Fibroblast of the aortic adventitia (primary cell): ENCODE measurements around the gene ADGRF4. TPM values are rescaled to one million over a fixed set of nuclear protein-coding genes. Genes with fewer than 3 reads are reported as not detected.

Experiments used
- DNase-seq: peaks from one replicate; pipeline ENCODE4 v3.0.0-alpha.2; 2010; ENCODE audit warnings: low read depth
- H3K4me3 ChIP-seq: 2 replicates; pipeline ENCODE4 v1.5.1; 2011; ENCODE audit warnings: low read depth, mild to moderate bottlenecking, control low read depth, low read length, moderate library complexity
- CTCF ChIP-seq: IDR thresholded peaks from 2 replicates; pipeline ENCODE4 v1.5.1; 2011; ENCODE audit warnings: mild to moderate bottlenecking, low read length, control low read depth, inconsistent platforms; ENCODE audit not compliant: insufficient read depth
- total RNA-seq: library from RNA; depleted of rRNA; stranded (reverse); fragments of >200 nt; gene quantifications from 2 replicates; pipeline ENCODE4 v1.2.3, GENCODE V29; 2012; ENCODE audit warnings: low replicate concordance

Gene ADGRF4
- 0.82 and 2.7 TPM in 2 replicates for total RNA-seq

DNA sequence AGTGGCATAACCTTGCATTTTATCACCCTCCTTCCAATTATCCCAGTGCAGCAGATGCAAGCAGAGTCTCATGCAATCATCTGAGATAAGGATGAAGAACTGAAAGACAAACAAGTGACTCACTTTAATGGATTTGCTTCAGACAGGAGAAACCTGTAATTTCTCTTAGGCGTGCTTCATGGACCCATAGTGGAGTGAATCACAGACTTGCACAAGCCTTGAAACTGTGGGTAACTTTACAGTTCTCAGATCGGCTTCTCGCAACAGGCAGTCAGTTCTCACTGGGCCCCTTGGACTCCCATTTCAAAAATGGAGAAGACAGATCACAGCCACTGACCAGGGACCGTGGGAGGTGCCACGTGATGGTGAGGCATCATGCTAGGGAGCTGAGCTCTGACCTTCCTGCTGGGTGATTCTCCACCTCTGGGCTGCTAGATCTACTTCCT, at the start of gene ADGRF4:
ADGRF4 (plus strand) TSS at position 239 of the 446 bp plus-strand sequence. CDS start 8,666 bp downstream, outside the sequence.
- H3K4me3 ChIP-seq, result no peak within 1 kb of the TSS
- peak; percentile 74 for DNase-seq
- no peak for TF ChIP-seq CTCF

DNA sequence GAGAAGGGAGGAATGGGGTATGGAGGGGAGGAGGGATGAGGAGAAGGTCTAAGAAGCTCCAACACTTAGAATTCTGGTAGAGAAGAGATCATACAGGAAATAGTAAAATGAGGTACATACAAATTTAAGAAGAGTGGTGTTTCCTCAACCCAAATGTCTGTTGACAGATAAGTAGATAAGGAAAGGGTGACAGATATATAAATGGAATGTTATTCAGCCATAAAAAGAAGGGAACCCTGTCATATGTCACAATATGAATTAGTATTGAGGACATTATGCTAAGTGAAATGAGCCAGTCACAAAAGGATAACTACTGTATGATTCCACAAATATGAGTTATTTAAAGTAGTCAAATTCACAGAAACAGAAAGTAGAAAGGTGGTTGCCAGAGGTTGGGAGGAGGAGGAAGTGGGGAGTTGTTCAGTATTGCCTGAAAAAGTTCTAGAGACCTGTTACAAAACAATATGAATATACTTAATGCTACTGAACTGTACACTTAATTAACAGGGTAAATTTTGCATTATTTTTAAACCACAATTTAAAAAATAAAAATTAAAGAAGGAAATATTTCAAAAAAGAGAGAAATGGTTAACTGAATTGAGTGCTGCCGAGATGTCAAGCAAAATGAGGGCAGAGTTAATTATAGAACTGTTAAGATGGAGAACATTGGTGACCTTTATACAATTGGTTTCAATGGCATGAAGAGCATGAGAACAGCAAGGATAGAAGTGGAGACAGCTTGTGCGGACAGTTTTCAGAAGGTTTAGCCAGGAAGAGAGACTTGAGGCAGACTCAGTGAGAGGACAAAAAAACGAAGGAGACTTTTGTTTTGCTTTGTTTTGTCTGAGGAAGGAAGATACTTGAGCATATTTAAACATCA, 47.6 kb upstream of the ADGRF4 start:
- no peak overlapping the region for H3K4me3 ChIP-seq
- DNase-seq, result no peak
- no peak for TF ChIP-seq CTCF

DNA sequence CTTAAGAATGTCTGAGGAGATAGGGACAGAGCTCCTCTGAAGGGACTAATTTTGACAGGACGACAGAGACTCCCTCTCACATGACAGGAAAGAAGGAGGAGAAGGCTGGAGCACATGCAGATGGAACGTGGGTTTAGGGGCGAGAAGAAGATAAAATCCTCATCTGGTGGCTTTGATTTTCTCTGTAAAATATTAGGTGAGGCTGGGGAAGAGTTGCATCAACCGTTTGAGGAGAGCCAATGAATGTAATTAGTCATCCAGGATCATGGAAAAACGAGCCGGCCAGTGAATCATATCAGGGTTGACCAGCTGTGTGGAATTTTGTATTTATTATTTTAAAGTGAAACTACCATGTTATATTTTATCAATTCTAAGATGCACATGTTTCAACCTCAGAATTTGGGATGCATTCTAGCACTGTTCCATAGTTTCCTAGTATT, 46.9 kb upstream of the ADGRF4 start:
- TF ChIP-seq CTCF, result no peak
- DNase-seq, result peak; percentile 80
- H3K4me3 ChIP-seq, result no peak overlapping the region

GRCh38 chr6:47653706-47654105, 44.7 kb upstream of the ADGRF4 start:
- TF ChIP-seq CTCF, result no peak
- H3K4me3 ChIP-seq, result no peak overlapping the region

GRCh38 chr6:47654255-47654654, 44.1 kb upstream of the ADGRF4 start:
- no peak for TF ChIP-seq CTCF
- peak; percentile 14 for DNase-seq
- no peak overlapping the region for H3K4me3 ChIP-seq

More at GRCh38 chr6:47653706-47654105, 44.7 kb upstream of the ADGRF4 start:
- DNase-seq, result no peak

DNA sequence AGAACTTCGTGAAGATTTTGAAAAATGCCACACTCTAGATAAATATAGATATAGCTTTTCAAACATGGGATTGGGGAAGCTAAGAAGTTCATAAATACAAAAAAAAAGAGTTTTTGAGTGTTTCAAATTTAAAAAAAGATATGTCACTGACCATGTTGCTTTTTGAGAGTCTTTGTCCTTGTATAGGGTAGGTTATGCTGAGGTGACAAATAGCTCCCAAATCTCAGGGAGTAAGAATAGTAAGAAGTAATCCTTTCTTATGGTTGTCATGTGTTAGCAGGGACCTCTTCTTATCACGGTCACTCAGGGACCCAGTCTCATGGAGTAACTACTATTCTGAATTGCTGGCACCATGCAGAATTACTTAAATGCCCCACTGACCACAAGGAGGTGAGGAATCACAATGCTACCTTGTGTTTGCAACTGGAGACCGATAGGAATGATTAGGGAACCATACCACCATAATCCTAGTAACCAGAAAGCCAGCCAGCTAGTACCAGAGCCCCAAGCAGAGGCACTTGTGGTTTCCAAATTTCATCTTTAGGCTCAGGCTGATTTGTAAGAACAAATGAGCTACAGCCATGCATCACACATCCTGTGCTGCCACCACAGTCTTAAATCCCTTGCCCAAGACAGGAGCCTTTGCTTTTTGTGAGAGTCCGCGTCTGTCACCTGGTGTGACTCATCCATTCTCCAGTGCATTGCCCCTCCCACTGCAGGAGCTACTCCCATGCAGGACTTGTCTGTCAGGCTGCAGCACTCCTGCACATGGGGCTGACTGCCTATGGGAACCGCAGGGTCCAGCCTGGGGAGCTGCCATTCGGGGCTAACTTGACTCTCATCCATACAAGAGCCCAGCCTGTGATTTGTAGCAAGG, 42.4 kb upstream of the ADGRF4 start:
- TF ChIP-seq CTCF, result no peak
- no peak for DNase-seq

More for the DNA sequence above, 42.4 kb upstream of the ADGRF4 start:
- H3K4me3 ChIP-seq, result no peak overlapping the region
